MV-4-11 (cell line): ENCODE results near the gene ISL1.

Experiments
- DNase-seq: peaks from one replicate; lab custom pipeline; 2025; lab: John Stamatoyannopoulos, UW

The ISL1 gene

DNA sequence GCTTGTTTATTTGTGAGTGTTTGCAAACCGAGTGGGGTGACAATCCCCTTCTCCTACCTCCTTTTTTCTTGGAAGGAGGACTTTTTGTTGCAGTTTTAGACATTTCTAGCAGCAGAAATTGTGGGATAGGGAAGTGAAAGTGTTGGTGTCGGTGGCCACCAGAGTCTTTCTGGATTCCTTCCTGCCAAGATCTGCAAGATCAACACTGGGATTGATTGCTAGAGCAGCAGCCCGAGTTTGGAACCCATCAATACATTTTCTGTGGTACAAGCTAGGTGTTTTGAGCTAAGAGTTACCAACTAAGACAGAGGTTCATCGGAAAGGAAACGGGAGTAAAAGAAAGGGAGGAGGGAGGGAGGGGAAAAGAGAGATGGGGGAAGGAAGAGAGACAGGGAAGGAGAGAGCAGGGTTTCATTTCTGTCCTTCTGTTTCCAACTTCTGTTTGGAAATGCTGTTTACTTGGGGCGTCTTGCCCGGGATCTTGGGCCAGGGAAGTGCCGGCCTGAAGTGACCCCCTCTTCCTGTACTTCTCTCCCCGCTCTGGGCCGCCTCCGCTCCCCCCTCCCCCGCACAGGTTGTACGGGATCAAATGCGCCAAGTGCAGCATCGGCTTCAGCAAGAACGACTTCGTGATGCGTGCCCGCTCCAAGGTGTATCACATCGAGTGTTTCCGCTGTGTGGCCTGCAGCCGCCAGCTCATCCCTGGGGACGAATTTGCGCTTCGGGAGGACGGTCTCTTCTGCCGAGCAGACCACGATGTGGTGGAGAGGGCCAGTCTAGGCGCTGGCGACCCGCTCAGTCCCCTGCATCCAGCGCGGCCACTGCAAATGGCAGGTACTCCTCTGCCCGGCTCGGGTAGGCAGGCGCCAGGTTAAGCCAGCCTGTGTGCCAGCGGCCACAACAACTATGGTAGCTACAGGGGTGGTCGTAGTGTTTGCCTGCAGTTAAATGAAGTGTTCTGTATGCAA, 4.0 kb downstream of the ISL1 start:
- peak; percentile 51 for DNase-seq

DNA sequence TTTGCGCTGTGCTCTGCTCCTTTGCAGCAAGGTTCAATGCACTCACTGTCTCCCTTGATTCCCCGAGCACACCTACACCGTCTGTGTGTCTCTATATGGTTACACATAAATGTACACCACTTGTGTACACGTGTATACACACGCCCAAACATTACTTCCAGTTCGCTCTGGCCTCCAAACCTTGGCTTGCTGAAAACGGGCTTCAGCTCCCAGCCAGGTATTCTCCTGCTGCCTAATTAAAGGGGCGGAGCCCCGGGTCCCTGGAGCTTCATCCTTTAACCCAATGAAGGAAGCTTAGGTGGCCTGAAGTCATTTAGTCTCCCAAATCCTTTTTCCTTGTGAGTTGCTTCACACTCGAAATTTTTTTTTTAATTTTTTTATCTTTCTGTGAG, 4.6 kb downstream of the ISL1 start:
- no peak for DNase-seq

DNA sequence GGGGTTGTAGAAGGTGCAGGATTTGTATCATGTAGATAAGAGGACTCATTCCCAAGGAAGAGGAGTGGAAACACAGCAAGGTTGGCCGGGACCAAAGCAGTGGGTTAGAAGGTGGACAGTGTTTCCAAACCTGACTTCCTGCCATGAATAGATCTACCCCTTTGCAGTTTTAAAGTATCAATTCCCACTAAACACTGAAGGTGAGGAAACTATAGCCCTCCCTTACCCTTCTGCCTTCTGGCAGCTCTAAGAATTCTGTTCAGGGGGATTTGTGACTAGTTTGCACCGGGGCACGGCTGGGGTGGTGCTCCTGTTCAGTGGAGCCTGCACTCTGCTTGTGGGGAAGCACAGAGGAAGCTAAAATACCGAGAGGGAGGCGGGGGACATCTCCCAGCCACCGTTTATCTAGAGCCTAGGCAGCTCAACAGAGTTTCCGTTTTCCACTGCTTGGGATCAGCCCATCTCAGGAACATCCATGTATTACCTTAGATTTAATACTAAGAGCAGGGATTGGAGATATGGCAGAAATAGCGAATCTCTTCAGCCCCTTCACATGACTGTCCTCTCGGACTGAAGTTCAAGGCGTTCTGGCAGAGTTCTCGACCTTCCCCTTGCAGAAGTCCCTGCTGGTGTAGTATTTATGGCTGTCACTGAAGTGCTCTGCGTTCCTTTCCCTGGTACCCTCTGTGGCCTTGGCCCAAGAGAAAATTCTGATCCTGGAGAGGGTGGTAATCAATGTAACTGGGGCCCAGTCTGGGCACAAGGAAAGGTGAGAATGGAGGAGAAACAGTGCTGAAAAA, 5.4 kb downstream of the ISL1 start:
- DNase-seq = no peak

DNA sequence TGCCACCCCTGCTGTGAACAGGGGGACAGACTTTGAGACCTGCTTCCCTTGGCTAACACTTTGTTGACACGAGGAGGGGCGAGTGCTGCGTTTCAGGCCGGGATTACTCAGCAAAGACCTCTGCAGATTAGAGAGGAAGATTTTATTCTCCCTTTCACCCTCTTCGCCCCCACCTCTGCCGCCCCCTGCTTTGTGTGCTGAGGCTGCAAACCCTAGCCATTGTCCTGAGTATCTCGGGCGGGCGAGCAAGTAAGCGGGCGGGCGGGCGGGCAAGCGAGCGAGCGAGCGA, 6.0 kb downstream of the ISL1 start:
- DNase-seq = no peak

DNA sequence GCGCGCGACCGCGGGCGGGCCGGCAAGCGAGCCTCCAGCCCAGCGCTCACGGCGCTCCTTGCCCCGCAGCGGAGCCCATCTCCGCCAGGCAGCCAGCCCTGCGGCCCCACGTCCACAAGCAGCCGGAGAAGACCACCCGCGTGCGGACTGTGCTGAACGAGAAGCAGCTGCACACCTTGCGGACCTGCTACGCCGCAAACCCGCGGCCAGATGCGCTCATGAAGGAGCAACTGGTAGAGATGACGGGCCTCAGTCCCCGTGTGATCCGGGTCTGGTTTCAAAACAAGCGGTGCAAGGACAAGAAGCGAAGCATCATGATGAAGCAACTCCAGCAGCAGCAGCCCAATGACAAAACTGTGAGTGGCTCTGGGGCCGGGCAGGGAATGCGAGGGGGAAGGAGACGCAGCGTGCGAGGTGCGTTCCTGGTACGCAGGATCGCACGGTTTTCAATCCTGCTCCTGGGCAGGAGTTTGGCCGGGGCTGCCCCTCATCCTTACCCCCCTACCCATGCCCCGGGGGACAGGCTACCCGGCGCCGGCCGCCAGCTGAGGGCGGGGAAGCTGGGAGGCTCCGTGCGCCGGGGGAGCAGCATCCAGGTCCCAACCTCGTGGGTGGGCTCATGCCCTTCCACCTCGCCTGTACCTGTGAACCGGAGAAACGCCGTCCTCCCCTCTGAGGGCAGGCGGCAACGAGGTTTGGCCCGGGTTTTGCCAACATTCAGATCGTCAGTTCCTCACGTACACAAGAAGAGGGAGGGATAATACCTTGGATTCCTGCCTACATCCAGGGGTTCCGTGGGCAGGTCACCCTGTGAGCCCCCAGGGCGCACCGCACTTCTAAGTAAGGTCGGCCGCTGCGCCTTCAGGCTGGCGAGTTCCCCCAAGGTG, 6.6 kb downstream of the ISL1 start:
- no peak for DNase-seq

DNA sequence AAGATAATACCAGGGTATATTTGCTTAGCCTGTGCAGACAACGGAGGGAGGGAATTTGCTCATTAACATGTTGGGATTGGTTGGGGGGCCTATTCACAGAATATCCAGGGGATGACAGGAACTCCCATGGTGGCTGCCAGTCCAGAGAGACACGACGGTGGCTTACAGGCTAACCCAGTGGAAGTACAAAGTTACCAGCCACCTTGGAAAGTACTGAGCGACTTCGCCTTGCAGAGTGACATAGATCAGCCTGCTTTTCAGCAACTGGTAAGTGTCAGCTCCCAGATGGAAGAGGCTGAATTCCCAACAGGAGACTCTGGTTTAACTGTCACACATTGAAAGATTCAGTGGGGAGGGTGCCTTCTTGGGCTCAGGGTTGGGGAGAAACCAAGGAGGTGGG, 7.9 kb downstream of the ISL1 start:
- no peak for DNase-seq

DNA sequence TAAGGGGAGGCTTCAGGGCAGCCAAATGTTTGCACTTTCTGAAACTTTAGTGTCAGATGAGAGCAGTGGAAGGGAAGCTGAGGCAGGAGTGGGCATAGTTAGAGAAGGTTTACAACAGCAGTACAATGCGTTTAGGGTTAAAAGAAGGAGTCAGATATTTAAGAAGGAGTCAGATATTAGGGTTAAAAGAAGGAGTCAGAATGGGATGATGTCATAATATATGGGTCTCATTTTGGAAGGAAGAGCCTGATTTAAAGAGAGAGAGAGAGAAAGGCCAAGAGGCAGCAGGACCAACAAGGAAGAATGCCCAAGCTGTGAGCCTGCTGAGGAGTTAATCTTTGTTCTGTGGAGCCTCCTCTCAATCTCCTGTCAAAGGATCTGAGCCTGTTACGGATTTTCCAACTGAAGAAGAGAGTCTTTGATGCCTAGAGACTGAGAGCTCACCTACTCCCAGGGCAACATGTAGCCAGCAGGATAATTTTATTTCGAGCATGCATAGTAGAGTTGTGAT, 9.5 kb downstream of the ISL1 start:
- no peak for DNase-seq

DNA sequence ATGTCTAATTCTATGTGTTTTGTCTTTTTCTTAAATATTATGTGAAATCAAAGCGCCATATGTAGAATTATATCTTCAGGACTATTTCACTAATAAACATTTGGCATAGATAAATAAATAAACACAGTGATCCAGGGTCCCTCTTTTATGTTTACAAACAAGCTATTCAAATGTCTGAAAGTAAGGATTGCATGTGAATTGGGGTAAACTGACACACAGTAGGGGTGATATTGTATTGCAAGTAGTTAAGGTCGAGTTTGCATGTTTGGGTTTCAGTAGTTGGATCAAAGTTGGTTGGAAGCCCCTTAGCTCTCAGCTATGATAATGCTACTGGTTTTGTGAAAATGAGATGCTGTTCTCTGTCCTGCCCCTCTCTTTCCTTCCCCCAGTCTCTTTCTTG, 11.4 kb downstream of the ISL1 start:
- DNase-seq = no peak

DNA sequence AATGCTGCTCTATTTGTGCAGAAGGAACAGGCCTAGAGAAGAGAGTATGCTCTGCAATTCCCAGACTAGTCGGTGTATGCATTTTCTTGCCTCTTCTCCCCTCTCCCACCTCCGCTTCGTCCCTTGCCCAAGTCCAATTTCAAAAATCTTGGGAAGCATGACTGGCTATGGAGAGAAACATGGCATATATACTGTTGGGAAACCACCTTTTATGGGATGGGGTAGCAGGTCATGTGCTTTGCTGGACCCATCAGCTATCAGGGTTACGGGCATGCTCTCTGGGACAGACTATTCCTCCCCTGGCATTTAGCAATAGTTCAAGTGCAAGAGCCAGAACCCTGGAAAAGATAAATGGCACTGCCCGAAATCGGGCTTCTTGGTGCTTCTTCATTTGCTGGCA, 12.0 kb downstream of the ISL1 start:
- DNase-seq = no peak

DNA sequence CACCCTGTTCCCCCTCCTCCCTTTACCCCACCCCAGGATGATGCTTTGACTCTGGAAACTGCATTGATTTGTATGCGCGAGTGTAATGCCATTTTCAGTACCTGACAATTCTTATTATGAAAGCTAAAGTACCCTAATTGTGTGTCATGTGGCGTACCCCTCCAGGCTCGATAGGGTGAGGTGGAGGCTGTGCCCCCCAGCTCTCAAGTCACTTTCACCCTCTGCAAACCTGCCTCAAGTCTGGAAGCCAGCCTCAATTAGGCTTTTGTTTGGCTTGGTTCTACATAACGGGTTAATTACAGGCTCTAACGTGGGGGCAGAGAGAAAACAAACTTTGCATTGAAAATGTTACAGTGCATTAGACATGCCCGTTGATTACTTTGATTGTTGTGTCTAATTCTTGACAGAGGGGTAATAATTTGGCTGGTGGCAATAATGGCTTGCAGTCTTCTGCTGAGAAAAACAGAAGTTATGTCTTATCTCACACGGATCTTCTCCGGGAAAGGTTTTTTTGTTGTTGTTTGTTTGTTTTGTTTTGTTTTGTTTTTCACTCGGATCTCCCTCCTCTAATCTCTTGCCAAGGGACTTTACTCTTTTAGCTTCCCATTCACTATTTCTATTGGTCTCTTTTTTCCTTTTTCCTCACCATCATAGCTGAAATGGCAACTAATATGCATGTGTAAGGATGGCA, 12.6 kb downstream of the ISL1 start:
- no peak for DNase-seq

DNA sequence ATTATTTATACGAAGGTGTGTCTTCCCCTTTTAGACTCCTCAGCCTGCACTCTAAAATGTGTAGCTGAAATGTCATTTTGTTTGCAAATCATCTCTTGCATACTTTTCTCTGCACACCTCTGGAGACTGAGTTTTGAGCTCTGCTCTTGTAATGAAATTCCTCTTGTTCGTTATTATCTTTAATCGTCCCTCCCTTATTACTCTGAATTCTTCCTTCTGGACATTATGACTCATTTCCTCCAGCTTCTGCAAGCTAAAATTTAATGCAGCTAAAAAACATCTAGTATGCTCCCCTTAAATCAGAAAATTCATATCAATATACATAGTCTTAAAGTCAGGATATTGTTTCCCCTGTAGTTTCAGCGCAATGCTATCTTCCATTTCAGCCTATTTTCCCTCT, 13.5 kb downstream of the ISL1 start:
- no peak for DNase-seq

DNA sequence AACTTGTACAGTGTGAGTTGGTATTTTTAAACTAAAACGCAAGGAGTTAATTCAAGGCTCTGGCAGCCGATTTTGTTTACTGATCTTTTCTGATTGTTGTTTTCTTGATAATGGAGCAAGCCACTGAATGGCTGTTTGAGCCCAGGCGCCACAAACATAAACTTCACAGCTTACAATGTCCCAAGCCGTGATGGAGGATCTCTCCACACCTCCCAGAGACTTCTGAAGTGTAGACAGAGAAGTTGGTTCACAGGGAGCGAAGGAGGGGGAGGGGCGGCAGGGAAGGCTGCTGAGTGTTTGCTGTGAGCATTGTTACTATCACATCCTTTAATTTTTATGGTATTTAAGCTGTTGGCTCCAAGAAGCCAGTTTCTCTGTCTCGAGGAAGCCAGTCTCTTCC, 14.7 kb downstream of the ISL1 start:
- DNase-seq = no peak

DNA sequence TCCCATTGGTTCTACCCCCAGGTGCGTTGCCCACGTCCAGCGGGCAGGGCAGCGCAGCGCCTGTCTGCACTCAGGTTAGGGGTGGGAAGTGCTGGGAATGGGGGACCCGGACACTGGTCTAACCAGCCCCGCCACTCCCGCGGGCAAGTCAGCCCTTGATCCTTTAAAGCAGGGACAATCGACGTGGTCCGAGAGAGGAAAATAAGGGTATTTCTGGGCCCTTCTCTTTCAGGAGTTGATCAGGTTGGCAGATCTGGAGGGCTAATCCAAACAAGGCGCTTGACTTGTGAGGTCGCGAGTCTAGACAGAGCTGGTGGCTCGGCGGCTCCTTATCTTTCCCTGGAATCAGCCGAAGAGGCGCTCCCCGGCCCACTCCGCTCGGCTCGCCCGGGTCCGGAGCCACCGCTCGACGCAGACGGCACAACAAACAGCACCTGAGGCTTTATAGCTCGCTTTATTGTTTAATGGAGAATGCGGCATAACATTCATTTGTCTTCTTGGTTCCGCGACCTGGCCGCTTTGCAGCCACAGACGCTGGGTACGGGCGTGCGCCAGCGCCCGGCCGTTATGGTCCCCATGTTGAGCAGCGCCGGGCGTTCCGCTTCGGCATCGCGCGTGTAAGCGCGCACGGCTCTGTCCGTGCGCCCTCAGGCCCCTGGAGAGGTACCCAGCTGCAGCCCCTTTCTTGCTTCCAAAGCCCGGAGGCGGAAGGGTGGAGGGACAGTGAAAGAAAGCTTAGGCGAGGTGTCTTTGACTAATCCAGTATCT, 15.8 kb downstream of the ISL1 start:
- DNase-seq = no peak

DNA sequence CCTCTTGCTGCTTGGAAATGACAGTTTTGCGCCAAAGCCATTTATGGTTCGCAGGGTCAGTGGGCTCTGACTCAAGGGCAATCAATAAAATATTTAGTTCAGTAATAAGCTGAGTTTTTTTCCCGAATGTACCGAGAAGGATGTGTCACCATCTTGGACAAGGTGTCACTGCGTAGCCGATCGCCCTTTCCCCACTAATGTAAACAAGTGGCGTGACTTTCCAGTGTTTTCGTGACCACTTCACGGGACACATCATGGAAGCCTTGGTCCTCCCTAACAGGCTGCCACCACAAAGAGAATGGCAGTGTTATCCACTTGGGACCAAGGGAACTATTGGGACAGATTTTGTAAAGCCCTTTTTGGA, 16.4 kb downstream of the ISL1 start:
- no peak for DNase-seq

DNA sequence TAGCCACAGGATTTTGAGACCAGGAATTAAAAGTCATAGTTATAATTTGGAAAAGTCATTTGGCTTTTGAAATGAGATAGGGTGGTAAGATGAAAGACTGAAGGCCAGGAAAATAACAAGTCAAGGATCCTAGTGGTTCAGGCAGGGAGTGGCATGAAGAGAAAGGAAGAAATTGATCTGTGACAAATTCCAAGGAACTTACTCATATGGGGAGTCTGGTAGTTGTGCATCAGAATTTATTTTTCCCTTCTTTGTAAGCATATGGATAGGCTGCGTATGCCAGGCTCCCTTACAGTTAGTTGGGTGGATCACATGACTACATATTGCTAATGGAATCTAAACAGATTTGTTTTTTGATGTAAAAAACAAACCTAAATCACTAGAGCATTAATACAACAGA, 21.0 kb downstream of the ISL1 start:
- DNase-seq = no peak

DNA sequence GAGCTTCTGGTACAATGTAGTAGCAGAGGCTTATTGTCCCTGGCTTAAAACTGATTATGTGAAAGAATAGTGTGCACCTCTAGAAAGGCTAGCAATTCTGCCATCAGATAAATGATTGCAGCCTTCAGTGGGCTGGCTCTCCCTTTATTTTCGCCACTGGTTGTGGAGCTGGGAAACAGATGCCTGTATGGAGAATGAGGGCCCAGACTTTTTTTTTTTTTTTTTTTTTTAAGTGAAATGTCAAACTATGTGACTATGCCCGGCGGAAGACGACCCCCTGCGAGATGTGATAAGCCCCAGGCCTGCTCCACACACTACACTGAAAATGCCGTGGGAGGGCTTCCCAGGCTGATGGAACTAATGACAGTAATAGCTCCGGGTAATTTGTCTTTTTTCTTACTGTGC, 28.7 kb downstream of the ISL1 start:
- no peak for DNase-seq

DNA sequence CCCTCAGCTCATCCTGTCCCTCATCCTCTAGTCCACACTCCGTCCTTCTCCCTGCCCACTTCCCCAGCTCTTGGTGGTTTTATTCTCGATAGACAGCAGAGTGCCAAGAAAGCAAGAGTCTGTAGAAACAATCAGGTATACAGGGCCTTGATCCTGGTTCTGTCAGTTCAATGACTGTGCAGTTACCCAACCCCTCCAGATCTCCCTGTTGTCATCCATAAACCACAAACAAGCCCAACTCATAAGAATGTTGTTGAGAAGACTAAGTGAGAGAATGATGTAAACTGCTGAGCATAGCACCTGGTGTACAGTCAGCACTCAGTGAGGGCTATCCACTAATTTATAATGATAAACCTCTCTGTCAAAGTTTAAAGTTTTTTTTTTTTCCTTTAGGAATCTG, 31.3 kb downstream of the ISL1 start:
- no peak for DNase-seq

DNA sequence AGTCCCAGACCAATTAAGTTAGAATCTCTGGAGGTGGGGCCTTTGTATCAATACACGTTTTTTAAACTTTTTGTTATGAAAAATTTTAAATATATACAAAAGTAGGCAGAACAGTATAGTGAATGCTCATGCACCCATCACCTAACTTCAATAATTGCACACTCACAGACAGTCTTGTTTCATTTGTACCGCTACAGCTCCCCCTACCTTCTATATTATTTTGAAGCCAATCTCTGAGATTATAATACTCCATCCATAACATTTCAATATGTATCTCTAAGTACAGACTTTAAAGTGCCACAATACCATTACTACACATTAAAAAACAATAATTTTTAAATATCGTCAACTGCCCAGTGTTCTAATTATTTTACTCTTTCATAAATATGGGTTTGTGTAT, 32.9 kb downstream of the ISL1 start:
- no peak for DNase-seq

DNA sequence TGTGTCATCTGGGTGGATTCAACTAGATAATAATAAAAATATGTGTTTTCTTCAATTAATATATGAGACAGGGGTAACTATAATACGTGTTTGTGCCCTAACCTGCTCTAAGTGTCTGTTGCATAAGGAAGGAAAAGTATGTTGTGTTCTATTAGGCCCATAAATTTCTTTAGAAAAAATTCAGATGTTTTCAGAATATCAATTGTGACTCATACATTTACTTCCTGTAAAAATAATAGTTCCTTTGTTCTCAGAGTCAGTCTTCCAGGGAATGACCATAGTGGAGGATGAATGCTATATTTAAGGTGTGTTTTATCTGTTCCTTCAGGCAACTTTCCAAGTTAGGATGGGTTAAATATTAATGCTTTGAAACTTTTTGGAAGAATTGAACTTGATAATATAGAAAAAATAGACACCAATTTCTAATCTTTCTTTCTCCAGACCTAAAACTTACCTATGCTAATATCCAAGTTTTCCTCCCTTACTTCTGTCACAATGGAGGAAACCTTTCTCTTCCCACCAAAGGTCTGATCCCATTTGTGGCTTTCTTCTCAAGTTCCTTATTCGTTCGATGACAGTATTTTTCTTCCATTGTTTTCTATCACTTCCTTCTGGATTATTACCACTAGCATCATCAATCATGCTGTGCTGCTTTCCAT, 49.9 kb downstream of the ISL1 start:
- DNase-seq = no peak

DNA sequence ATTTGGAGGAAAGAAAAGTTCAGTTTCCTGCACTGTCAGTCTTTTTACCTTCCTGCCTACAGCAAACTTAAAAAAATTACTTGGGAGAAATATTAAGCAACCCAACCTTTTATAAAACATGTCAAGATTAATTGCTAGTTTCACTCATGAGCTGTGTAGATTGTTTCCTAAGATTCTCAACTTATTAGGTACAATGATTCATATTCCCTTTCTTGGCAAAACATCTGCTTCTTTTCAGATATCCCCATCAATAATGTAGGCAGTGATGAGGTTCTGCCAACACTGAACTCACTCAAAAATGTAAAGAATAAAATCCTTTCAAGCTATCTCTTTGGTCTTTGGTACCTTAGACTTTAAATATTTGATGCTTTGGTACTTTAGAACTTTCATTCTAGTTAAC, 56.0 kb downstream of the ISL1 start:
- no peak for DNase-seq
